ENCODE data around the gene MOK.

DNA sequence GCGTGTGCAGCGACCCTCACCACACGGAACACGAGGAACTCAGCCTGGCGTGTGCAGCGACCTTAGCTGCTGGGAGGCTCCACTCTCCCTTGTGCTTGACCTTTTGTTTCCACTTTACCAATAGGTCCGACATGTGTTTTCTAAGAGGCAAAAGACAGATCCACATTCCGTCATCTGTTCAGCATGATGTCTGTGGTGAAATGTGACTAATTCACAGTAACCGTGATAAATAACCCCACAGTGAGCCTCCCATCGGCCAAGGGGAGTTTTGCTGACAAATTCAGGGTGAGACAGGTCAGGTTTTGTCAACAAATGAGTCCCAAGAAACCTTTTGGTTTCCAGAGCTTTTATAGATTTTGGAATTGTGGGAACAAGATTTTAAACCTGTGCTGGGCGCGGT lies 55.9 kb downstream of the MOK start:
- TF ChIP-seq, protein P1, sequence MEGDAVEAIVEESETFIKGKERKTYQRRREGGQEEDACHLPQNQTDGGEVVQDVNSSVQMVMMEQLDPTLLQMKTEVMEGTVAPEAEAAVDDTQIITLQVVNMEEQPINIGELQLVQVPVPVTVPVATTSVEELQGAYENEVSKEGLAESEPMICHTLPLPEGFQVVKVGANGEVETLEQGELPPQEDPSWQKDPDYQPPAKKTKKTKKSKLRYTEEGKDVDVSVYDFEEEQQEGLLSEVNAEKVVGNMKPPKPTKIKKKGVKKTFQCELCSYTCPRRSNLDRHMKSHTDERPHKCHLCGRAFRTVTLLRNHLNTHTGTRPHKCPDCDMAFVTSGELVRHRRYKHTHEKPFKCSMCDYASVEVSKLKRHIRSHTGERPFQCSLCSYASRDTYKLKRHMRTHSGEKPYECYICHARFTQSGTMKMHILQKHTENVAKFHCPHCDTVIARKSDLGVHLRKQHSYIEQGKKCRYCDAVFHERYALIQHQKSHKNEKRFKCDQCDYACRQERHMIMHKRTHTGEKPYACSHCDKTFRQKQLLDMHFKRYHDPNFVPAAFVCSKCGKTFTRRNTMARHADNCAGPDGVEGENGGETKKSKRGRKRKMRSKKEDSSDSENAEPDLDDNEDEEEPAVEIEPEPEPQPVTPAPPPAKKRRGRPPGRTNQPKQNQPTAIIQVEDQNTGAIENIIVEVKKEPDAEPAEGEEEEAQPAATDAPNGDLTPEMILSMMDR (IDR thresholded peaks at IDR 0.05) = no peak
- TF ChIP-seq POLR2A (IDR thresholded peaks at IDR 0.05) (no peak), POLR2AphosphoS5 (IDR thresholded peaks at IDR 0.05; ENCODE audit: insufficient read depth in 1 of 2, low read depth in 1 of 2) (no peak)

Data from vagina (tissue), 2 donors.